GM11168 (cell line): ENCODE data around the gene ODF2L.

Experiments used
- in situ Hi-C: fragments of 300-500 bp; cut with MboI; formaldehyde crosslinking; loops from one replicate; pipeline ENCODE4 v1.12.0; 2022; ENCODE audit warnings: low sequenced_read_pairs; ENCODE audit not compliant: unreplicated experiment

ODF2L gene

DNA sequence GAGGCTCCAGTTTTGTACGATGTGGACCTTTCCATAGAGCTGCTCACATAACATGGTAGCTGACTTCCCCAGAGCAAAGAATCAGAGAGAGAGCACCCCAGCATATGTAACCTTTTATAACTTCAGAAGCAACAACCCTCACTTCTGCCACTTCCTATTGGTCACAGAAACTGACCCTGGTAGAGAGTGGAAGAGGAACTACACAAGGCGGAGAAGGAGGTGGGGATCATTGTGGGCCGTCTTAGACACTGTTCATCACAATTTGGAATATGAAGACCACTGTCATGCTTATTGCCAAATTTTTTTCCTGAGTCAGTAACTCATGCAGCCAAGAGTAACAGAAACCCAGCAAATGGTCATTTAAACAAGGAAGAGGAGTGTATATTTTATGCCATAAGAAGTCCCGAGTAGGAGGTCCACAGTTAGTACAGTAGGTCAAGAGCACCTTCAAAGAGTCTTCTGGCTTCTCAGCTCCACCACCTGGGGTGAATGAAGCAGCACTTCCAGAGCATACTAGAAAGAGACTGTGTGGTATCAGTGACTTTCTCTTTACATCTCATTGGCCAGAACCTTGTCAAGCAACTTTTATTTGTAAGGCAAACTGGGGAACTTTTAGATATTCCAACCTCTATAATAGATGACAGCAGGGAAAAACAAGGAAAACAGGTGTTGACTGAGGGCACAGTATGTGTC, 71.8 kb downstream of the ODF2L start:
- in situ Hi-C loops = no loop called here

DNA sequence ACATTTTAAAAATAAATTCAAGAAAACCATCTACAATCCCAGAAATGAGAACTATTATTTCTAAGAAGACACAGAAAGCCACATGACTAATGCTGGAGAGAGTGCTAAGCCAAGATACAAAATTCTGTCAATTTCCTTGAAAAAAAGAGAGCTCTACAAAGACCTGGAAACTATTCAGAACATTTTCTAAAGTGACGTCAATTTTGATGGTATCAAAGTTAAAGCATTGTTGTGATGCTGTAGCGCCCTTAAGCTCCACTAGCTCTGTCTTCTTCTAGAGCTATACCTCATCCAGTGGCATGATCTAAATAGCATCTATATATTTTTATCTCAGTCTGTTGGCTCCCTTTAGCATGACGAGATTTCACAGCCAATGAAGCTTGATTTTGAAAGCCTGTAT, 73.9 kb downstream of the ODF2L start:
- in situ Hi-C loops = no loop called here

DNA sequence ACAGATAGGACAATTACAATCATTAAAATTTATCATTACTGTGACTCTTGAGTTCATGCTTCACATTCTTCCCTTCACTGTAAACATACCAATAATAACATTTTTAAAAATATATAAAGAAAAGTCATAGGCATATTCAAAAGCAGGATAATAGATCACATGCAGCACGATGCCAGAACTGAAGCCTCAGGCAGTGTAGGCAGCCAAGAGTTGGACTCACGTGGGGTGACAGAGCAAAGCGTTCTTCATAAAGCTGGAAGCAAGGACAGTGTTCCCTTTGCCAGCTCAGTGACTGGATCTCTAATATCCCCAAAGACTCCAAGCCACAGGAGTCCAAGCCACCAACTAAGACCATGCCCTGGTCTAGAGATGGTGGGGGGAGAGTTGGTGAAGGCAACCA, 77.7 kb downstream of the ODF2L start:
- in situ Hi-C loops = no loop called here

DNA sequence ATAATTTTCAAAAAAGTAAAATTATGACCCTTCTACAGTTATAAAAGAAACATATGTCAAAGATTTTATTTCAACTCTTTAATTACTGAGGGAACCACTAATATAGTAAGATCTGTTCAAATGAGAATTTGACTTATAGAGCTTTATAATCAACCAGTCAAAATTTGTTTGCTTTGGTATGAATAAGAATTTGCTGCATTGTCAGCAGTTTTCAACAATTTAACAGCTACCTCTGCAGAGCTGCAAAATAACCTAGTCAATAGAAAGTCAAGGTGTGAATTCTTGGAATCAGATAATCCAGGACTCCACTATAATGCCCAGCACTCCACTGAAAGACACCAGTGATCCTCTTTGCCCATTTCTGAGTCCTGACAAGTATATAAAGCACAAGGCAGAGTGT, 78.2 kb downstream of the ODF2L start:
- in situ Hi-C loops = no loop called here

DNA sequence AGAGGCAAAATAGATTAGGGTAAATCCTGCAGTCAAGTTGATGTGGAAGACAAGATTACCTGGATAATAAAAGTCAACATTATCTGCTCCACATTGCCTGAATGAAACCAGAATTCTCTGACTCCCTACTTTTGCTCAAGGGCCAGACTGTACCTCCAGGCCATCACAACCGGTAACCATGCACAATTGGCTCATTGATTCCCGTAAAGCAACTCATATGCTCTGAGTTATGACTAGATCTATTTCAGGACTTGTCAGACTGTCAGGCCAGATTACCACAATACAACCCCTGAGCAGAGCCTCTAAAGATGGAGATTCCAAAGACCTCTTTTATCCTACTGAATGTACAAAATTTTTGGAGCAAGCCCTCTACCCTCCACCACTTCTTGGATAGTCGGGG, 90.4 kb downstream of the ODF2L start:
- in situ Hi-C loops = no loop called here

DNA sequence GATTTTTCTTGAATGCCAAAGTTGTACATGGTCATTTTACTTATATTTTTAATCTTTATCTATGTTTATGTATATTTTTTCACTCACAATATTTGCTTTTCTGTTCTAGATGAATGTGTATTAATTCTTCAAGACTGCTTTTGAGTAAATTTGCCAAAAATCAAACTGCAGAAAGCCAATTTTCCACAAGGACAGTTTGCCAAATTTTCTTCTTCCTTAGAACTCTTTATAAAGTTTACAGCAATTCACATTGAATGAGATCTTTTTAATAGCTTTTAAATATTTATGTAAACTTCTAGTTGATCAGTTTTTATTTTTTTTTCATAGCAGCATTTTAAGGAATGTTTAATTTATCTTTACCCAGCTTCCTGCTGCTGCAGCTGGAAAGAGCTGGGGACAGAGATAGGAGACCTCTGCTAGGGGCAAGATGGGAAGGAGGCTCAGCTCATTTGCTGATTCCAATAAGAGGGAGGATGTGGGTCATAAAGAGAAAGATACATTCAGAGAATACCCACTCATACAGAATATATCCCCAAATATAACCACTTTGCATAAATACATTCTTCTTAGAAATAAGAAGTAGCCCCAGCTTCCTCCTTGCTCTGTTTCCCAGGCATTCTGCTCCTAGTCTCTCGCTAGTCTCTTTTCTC, 93.0 kb downstream of the ODF2L start:
- in situ Hi-C loops = no loop called here
